Body of pancreas (tissue), 4 donors: ENCODE data around the gene CORO7.

Experiments used
- CTCF ChIP-seq, 7 experiments: fragments of 450-650 bp in 4 of 7; fragments of 200-600 bp in 3 of 7; sonication (generic) in 3 of 7; IDR thresholded peaks; one replicate each; pipeline ENCODE4 v1.5.1; 2016 to 2019; ENCODE audit warnings: antibody characterized with exemption in 7 of 7
- POLR2A ChIP-seq, 3 donors: fragments of 450-650 bp; IDR thresholded peaks; one replicate each; pipeline ENCODE4 v1.6.1; 2016; ENCODE audit warnings: antibody characterized with exemption in 3 of 3, mild to moderate bottlenecking in 2 of 3

DNA sequence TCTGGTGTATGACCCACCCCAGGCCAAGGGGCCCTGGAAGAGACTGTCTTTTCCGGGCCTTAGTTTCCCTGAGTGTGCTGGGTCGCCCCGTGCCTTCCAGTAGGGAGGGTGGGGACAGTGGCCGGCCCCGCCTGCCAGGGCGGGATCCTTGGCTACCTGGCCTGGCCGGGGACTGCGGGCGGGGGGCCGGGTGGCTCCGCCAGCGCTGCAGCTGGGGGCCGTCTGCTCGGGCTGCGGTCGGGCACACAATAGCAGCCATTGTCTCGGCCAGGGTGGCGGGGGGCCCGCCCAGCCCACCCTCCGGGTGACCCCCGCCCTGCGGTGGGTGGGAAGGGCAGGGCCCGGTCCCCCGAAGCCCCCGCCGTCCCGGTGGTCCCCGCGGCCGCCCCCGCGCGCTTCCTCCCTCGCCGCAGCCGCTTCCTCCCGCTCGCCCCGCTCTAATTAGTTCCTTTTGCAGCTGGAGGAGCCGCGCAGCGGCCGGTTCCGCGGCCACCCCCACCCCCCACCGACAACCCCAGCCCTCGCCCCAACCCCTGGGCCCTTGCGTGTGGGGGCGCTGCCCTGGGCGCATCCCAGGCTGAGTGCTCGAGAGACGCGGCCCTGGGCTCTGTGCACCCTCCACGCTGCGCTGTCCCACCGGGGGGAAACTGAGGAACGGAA, 88.9 kb downstream of the CORO7 start:
- TF ChIP-seq POLR2A (IDR thresholded peaks at IDR 0.05) (no peak), CTCF (IDR thresholded peaks at IDR 0.05) (no peak)
